Fibroblast of skin of left quadriceps (primary cell): ENCODE results near the gene BCAR1.
"Not testable (repeated sequence)": the region's sequence is repeated elsewhere in the genome, so short reads cannot be mapped to it uniquely, and the experiment has no call there.

Experiments
- DNase-seq, 2 experiments: peaks; one replicate each; pipeline ENCODE4 v3.0.0-alpha.2; 2013; ENCODE audit warnings: low read depth in 2 of 2

Gene BCAR1

GRCh38 chr16:75254359-75254837 lies 3.0 kb upstream of the BCAR1 start:
- DNase-seq = peak; percentile 51 to 58

DNA sequence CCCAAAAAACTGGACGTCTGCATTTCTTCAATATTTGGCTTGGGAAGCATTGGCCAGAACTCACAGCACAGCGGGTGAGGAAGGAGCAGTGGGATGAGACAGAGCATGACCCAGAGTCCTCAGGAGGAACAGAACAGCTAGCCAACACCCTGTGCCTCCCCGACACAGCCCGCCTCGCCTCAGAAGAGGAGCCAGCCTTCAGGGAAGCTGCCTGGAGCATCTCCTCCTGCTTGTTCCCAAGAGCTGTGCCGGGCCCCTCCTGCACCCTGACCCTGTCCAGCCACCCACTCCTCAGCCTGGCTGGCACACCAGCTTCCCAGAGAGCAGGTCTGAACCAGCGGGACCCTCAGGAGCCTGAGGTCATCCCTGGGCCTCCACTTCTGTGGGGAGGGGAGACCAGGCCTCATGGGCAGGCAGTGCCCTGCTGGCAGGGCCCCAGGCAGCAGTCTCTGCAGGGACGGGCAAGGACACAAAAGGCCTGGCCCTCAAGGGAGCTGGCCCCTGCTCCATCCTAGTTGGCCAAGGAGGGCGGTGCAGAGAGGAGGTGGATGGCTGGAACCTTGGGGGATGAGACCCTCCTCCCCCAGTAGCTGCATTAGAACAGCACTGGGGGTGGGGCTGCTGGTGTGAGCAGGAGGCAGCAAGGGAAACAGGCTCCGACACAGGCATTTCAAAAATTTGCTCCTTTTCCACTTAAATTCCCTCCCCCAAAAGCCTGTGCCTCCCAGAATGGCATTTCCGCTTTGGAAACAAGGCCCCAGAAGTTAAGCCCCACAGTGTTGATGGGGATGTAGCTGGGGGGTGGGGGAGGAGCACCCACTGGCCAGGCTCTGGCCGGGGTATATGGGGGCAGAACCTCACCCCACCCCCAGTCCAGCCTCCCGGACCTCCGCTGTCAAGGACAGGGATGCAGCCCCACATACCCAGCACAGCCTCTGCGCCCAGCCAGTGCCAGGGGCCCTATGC lies 1.8 kb upstream of the BCAR1 start:
- peak; percentile 83 to 85 for DNase-seq

- DNase-seq = no peak
Measured at GRCh38 chr16:75252049-75252864, 833 bp upstream of the BCAR1 start.

DNA sequence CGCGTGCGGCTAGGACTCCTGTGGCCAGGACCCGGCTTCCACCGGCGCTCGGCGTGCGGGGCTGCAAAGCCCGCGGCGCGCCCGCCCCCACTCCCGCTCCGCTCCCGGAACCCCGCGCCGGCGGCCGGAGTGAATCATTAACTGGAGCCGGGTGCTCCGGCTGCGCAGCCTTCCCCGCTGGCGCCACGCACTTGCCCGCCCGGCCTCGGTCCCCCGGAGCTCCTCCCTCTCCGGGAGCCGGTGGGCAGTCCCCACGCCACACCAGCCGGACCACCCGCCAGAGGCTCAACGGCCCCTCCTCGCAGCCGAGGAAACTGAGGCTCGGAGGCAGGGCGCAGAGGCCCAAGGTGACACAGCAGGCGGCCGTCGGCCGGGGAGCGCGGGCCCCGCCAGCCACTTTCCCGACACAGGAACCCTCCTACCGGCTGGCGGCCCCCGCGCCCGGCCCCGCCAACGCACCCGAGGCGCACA lies 580 bp downstream of the BCAR1 start:
- DNase-seq = no peak

DNA sequence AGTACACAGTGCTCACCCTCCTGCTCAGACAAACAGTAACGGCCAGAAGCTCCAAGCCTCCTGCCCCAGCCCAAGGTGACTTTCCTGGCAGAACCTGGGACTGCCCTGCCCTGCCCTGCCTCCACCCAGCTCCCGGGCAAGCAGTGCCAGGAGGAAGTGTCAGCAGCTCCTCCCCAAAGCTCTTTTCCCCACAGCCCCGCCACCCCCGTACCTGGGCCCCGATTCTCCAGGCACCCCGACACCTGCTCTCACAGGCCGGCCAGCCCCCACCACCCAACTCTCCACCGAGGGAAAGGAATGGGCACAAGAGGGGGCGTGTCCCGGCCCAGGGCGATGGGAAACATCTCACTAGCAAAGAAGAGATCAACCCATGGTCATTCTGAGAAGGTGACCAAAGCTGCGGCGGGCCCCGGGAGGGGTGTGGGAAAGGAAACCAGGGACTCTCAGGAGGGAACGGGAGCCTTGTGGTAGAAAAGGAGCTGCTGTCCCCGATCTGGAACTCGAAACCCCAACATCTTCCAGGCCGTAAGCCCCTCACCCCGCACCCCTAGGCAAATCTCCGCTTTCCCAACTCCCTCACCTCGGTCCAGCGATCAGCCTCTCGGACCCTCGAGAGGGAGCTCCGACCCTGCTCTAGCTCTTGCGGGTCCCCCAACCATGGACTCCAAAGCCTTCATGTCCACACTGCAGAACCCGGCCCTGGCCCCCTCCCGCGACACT lies 1.2 kb downstream of the BCAR1 start:
- DNase-seq = no peak

DNA sequence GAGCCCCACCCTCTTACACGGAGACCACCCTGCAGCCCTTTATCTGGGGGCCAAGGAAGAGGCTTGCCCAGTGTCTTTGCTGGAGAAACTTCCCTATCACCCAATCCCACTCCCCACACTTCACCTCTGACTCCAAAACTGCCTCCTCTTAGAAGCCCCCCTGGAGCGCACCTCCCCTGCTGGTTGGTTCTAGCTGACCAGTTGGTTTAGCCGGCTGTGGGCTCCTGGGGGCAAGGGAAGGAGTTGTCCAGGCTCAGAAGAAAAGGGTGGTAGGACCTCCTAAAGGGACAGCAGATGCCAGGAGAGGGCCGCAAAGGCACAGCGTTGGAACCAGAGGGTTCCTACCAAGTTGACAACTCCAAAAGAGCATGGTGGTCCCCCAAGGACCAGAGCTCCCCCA lies 2.0 kb downstream of the BCAR1 start:
- no peak for DNase-seq

- DNase-seq = no peak
Measured at GRCh38 chr16:75248536-75249380, 2.7 kb downstream of the BCAR1 start.

DNA sequence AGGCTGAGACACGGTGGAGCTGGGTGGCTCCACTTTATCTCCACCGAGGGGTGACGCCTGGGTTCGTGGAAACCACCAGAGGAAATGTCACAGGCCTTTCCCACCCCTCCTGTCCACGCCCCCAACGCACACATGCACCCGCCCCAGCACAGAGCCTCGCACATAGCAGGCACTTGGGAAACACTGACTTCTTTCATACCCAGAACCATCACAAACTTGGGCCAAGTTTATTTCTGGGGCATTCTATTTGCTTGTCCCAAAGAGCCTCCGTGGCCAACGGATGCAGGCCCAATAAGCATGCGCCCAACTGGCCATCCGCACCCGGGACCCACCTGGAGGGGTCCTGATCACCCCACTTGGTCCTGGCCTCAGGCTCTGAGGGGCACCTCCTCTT lies 3.3 kb downstream of the BCAR1 start:
- DNase-seq = no peak

DNA sequence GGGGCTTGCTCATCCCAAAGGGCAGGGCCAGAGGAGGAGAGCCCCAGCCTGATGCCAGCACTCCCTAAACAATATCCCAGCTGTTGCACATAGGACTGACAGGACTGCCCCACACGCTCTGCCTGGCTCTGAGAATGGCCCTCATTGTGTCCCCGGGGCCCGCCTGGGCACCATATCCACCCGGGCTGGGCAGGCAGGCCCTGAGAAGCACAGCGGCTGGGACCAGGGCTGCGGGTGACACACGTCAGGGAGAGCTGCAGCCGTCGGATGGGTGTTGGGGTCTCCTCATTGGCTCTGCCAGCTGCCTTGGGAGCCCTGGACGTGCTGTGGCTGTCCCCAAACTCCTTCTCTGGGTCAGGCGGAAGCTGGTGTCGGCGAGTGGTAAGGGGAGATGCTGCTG lies 4.2 kb downstream of the BCAR1 start:
- DNase-seq = no peak

DNA sequence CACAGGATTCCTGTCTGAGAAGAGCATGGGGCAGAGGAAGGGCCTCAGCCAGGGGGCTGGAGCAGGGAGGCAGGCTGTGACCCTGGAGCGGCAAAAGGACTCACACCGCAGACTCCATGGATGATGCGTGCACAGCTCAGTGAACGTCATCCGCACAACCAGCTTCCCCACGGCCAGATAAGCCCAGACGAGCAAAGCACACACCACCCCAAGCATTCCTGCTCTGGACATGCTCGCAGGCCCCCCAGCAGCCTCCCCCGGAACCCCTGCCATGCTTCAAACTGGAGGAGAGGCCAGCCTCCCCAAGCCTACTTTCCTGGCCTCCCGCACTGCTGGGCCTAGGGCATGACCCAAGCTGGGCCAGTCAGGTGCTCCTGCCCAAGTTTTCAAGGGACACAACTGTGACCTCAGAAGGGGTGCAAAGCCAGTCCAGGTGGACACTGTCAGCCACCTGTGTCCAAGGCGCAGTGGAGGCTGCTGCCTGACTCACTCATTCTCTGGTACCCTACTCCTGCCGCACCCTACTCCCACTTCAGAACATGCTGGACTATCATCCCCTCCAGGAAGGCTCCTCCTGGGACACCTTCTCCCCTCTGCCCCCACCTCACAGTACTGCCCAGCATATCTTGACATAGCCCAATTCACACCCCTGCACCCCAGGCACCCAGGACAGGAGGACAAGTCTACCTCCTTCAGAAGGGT lies 4.8 kb downstream of the BCAR1 start:
- no peak for DNase-seq

GRCh38 chr16:75244844-75245758 lies 6.3 kb downstream of the BCAR1 start:
- DNase-seq = peak; percentile 80

DNA sequence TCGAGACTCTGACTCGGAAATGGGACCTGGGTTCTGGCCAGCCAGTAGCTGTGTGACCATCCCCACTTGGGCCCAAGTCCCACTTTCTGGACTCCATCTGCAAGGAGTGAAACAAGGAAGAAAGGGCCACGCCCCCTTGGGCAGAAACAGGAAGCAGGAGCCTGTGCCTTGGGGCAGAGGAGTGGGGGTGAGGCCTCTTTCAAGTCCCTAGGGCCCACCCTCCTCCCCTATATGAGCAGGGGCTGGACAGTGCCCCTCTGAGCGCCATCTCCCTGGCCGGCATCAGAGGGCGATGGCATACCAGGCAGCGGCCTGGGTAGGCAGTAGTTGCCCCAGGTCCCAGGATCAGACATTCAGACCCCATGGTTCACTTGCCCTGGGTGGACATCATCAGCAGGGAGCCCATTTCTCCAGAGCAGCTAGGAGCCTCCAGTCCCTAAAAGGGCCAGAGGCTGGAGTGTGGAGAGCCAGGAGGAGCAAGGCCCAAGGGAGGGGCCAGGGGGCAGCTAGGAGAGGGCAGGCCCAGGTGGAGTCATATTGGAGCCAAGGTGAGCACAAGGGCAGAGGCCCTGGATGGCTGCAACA lies 7.1 kb downstream of the BCAR1 start:
- DNase-seq = no peak

- no peak for DNase-seq
Measured at GRCh38 chr16:75243667-75244224, 7.7 kb downstream of the BCAR1 start.

DNA sequence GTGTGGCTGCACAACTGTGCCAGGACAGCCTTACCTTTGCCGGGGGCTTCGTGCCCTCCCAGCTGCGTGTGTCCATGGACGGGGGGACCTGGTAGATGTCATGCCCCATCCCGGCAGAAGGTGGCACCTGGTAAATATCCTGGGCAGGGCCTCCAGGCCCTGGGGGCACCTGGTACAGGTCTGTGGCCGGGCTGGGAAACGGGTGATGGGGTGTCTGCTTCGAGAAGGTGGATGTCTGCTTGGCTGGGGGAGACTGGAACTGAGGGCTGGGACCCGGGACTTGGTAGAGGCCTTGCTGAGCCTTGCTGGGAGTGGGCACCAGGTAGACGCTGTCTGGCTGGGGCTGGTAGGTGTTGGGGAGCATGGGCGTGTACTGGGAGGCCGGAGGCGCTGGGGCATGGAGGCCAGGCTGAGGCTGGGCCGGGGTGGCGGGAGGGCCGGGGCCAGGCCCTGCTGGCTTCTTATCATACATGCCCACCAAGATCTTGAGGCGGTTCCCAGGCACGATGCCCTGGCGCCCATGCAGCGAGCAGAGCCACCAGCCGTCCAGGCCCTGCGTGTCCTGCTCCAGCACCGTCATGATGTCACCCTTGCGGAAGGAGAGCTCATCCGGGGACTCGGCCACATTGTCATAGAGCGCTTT lies 8.9 kb downstream of the BCAR1 start:
- not testable (repeated sequence) for DNase-seq

- no peak for DNase-seq
Measured at GRCh38 chr16:75241955-75242354, 9.5 kb downstream of the BCAR1 start.

GRCh38 chr16:75241412-75241811 lies 10.0 kb downstream of the BCAR1 start:
- no peak for DNase-seq

DNA sequence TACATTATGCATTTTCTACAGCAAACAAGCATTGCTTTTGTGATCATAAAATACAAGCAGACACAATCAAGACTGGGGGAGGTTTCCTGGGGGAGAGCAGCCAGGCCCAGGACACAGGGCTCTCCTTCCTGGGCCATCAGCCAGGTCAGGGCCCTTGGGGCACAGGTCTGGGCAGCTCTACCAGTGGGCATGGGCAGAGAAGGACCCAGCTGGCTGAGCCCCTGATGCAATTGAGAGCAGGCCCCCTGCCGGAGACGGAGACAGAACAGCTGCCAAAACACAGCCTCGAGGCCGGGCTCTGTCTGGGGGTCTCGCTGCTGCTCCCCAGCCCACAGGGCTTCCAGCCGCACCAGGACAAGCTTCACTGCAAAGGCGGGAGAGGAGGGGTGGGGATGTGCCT lies 10.8 kb downstream of the BCAR1 start:
- not testable (repeated sequence) for DNase-seq

- no peak for DNase-seq
Measured at GRCh38 chr16:75239542-75240122, 11.8 kb downstream of the BCAR1 start.
